ENCODE measurements around the gene CEP19. TPM values are rescaled to one million over a fixed set of nuclear protein-coding genes. Genes with fewer than 3 reads are reported as not detected.

CEP19 gene
- polyA plus RNA-seq, 1 experiment = 3.4 TPM

- ChIA-PET CTCF (interaction anchor here (0.8 to 2.2 kb wide), 3 partner anchors 9 to 69 kb away, joined by 3 to 26 read pairs (median 3); no protein-coding TSS in a partner anchor), POLR2A (no interaction called here)
- H3K4me3 ChIP-seq (ENCODE audit: low read depth, low read length) = no peak overlapping the region
- peaks cover 13% of the 10 kb centered on the region for H3K27me3 ChIP-seq (ENCODE audit: control insufficient read depth, insufficient read depth, low read length)
- no peak for DNase-seq (ENCODE audit: low read depth, low spot score)
- H3K27ac ChIP-seq (ENCODE audit: low read depth, low read length) = no peak overlapping the region
- no peaks in the 10 kb centered on the region; the same call in 1 of the 2 replicates for H3K9me3 ChIP-seq (ENCODE audit: control insufficient read depth, insufficient read depth, low read length)
- TF ChIP-seq CTCF (IDR thresholded peaks at IDR 0.05; ENCODE audit: low read depth, low read length) = no peak
Measured at GRCh38 chr3:196677931-196678330, 34.1 kb downstream of the CEP19 start.

DNA sequence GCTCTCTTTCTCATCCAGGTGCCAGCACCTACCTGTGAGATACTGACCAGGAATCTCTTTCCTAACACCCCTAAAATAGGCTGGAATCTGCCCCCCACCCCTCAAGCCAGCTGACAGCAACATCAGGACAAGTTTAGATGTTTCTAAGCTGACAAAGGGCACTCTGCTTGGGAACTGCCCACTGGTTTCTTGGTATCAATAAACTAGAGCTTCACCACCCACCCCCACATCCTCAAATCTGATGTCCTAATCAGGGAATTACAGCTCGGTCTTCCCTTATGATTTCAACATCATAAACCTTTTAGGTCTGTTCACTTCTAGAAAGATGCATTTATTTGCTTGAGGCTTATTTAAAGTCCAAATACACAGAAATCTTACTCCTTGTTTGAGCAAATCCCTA is 34.7 kb downstream of the CEP19 start:
- TF ChIP-seq CTCF (IDR thresholded peaks at IDR 0.05; ENCODE audit: low read depth, low read length) = no peak
- no peak overlapping the region for H3K4me3 ChIP-seq (ENCODE audit: low read depth, low read length)
- ChIA-PET CTCF (interaction anchor here (0.8 to 2.2 kb wide), 4 partner anchors 8 to 68 kb away, joined by 3 to 26 read pairs (median 6); no protein-coding TSS in a partner anchor), POLR2A (no interaction called here)
- H3K27me3 ChIP-seq (ENCODE audit: control insufficient read depth, insufficient read depth, low read length) = peaks cover 13% of the 10 kb centered on the region
- DNase-seq (ENCODE audit: low read depth, low spot score) = no peak
- H3K9me3 ChIP-seq (ENCODE audit: control insufficient read depth, insufficient read depth, low read length) = no peaks in the 10 kb centered on the region; the same call in 1 of the 2 replicates
- H3K27ac ChIP-seq (ENCODE audit: low read depth, low read length) = no peak overlapping the region

GRCh38 chr3:196673632-196674031 is 38.4 kb downstream of the CEP19 start:
- no peak for TF ChIP-seq CTCF (IDR thresholded peaks at IDR 0.05; ENCODE audit: low read depth, low read length)
- ChIA-PET POLR2A (no interaction called here), CTCF (no interaction called here)

DNA sequence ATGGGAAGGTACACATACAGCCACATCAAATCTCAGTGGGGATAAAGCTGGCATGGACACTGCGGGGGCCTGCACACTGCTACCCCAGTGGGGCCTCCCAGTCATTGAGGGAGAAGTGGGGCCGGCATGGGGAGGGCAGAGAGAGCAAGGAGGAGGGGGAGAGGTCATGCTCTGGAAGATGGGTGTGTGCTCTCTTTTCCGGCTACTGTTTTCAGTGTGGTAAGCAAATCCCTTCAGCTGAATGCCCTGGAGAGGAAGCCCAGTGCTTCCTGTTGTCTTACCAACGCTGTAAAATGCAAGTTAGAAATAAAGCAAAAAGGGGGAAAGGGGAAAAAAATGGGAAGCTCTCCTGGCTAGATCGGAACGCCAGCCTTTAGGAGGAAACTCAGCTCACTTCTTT is 41.7 kb downstream of the CEP19 start:
- Histone ChIP-seq H3K27ac (ENCODE audit: low read depth, low read length) (no peak overlapping the region), H3K4me3 (ENCODE audit: low read depth, low read length) (no peak overlapping the region), H3K9me3 (ENCODE audit: control insufficient read depth, insufficient read depth, low read length) (no peaks in the 10 kb centered on the region; the same call in 1 of the 2 replicates), H3K27me3 (ENCODE audit: control insufficient read depth, insufficient read depth, low read length) (peaks cover 4% of the 10 kb centered on the region)
- TF ChIP-seq CTCF (IDR thresholded peaks at IDR 0.05; ENCODE audit: low read depth, low read length) = no peak
- DNase-seq (ENCODE audit: low read depth, low spot score) = no peak
- ChIA-PET CTCF (interaction anchor here (0.5 kb wide), 1 partner anchor 249 kb away, joined by 3 read pairs; no protein-coding TSS in a partner anchor), POLR2A (no interaction called here)

More at GRCh38 chr3:196673632-196674031, 38.4 kb downstream of the CEP19 start:
- Histone ChIP-seq H3K9me3 (ENCODE audit: control insufficient read depth, insufficient read depth, low read length) (no peaks in the 10 kb centered on the region; the same call in 1 of the 2 replicates), H3K4me3 (ENCODE audit: low read depth, low read length) (no peak overlapping the region), H3K27ac (ENCODE audit: low read depth, low read length) (no peak overlapping the region), H3K27me3 (ENCODE audit: control insufficient read depth, insufficient read depth, low read length) (peaks cover 11% of the 10 kb centered on the region)
- DNase-seq (ENCODE audit: low read depth, low spot score) = no peak

GRCh38 chr3:196667056-196667825 is 44.8 kb downstream of the CEP19 start:
- DNase-seq (ENCODE audit: low read depth, low spot score) = no peak
- ChIA-PET POLR2A (no interaction called here), CTCF (interaction anchor here (0.6 kb wide), 2 partner anchors 29 to 30 kb away, joined by 4 to 5 read pairs; no protein-coding TSS in a partner anchor)
- Histone ChIP-seq H3K27ac (ENCODE audit: low read depth, low read length) (no peak overlapping the region), H3K9me3 (ENCODE audit: control insufficient read depth, insufficient read depth, low read length) (no peaks in the 10 kb centered on the region), H3K27me3 (ENCODE audit: control insufficient read depth, insufficient read depth, low read length) (peaks cover 4% of the 10 kb centered on the region), H3K4me3 (ENCODE audit: low read depth, low read length) (no peak overlapping the region)
- TF ChIP-seq CTCF (IDR thresholded peaks at IDR 0.05; ENCODE audit: low read depth, low read length) = no peak

All from AG04450 (cell line).